IPS DF 19.7 (cell line): Measurements from ENCODE around the gene RELCH.

ENCODE experiments used
- DNase-seq: peaks from one replicate; pipeline ENCODE4 v3.0.0-alpha.2; 2013; ENCODE audit warnings: low read depth, low spot score

The RELCH gene

GRCh38 chr18:62324181-62324828, 137.2 kb downstream of the RELCH start:
- no peak for DNase-seq

GRCh38 chr18:62324917-62325805, 138.1 kb downstream of the RELCH start, which contains the start of gene TNFRSF11A:
TSS of gene TNFRSF11A (plus strand) at chr18:62325310. CDS start at chr18:62325353, 43 bp downstream.
- DNase-seq: no peak

GRCh38 chr18:62325806-62326645, 139.0 kb downstream of the RELCH start:
- DNase-seq: no peak

GRCh38 chr18:62326646-62327348, 139.7 kb downstream of the RELCH start:
- DNase-seq: no peak

- no peak for DNase-seq
These were observed 140.9 kb downstream of the RELCH start for GRCh38 chr18:62327977-62328376.

- no peak for DNase-seq
These were observed 141.8 kb downstream of the RELCH start for GRCh38 chr18:62328586-62329525.

- DNase-seq: no peak
These were observed 142.8 kb downstream of the RELCH start for GRCh38 chr18:62329691-62330454.

- no peak for DNase-seq
These were observed 143.6 kb downstream of the RELCH start for GRCh38 chr18:62330650-62331049.

GRCh38 chr18:62331581-62332356, 144.7 kb downstream of the RELCH start:
- DNase-seq: no peak

GRCh38 chr18:62332431-62332830, 145.4 kb downstream of the RELCH start:
- no peak for DNase-seq

GRCh38 chr18:62332964-62333695, 146.1 kb downstream of the RELCH start:
- DNase-seq: no peak

- no peak for DNase-seq
These were observed 147.1 kb downstream of the RELCH start for GRCh38 chr18:62334120-62334519.

GRCh38 chr18:62335494-62335893, 148.4 kb downstream of the RELCH start:
- DNase-seq: no peak

- no peak for DNase-seq
These were observed 149.6 kb downstream of the RELCH start for GRCh38 chr18:62336618-62337017.

- no peak for DNase-seq
These were observed 150.3 kb downstream of the RELCH start for GRCh38 chr18:62337336-62337735.

- no peak for DNase-seq
These were observed 151.5 kb downstream of the RELCH start for GRCh38 chr18:62338446-62339105.
